ENCODE data around the gene SPRR2D. TPM values are rescaled to one million over a fixed set of nuclear protein-coding genes. Genes with fewer than 3 reads are reported as not detected.
"Not testable (repeated sequence)": the region's sequence is repeated elsewhere in the genome, so short reads cannot be mapped to it uniquely, and the experiment has no call there.

SPRR2D gene
- total and polyA plus RNA-seq, 10 of the 15 experiments (the other 5 are each of a cell fraction or from before 2014, with no cell fraction given): 0.44 TPM; not detected in 9

GRCh38 chr1:153023109-153023508 lies 17.8 kb downstream of the SPRR2D start:
- ATAC-seq: no peak
- WGBS (ENCODE audit: insufficient coverage, insufficient replicate concordance, low lambda C conversion rate, missing lambda C conversion rate): 47% methylated on average over 7 of the region's 7 CpGs
- no TSS peak for BruUV-seq (replicated peaks)
- CTCF ChIA-PET: interaction anchor here (1.4 kb wide), 1 partner anchor 171 kb away, joined by 3 read pairs; no protein-coding TSS in a partner anchor
- in situ Hi-C loops (cut with MboI): no loop called here
- Histone ChIP-seq H3K4me2 (ENCODE audit: control insufficient read depth, insufficient read depth) (no peak overlapping the region), H3K4me3 (no peak overlapping the region), H3K27me3 (replicated peaks in 1 of 2; ENCODE audit: control insufficient read depth in 2 of 2, insufficient read depth in 2 of 2, low read length in 1 of 2) (0 out of 4 replicates have a peak, but pooled peaks cover 0 to 3% of the 10 kb centered on the region in 2 experiments), H3K36me3 (ENCODE audit: control insufficient read depth in 2 of 2, insufficient read depth in 2 of 2, low read length in 1 of 2) (no peaks in the 10 kb centered on the region), H3K9me3 (replicated peaks; ENCODE audit: control insufficient read depth, insufficient read depth, low read length) (no peaks in the 10 kb centered on the region; the same call in 2 of the 3 replicates), H3K9ac (ENCODE audit: control insufficient read depth, insufficient read depth, low read length) (no peak overlapping the region), H3K27ac (ENCODE audit: control insufficient read depth, insufficient read depth) (no peak overlapping the region), H3K4me1 (ENCODE audit: control insufficient read depth, insufficient read depth, low read length) (no peaks in the 10 kb centered on the region), H3K79me2 (ENCODE audit: control insufficient read depth, insufficient read depth, low read length) (no peaks in the 10 kb centered on the region), H4K20me1 (ENCODE audit: control insufficient read depth, insufficient read depth) (no peaks in the 10 kb centered on the region), H2AFZ (ENCODE audit: control insufficient read depth, low read depth, low read length) (no peak overlapping the region)
- intact Hi-C loops (cut with micrococcal nuclease; ENCODE audit: unreplicated experiment): no loop called here
- RAD21 ChIA-PET (ENCODE audit: unreplicated experiment): no interaction called here
- DNase-seq (ENCODE audit: low read depth, low spot score): no peak
- no peak for FAIRE-seq
- SMC1A ChIA-PET (ENCODE audit: uncharacterized antibody, unreplicated experiment): no interaction called here
- POLR2A ChIA-PET: no interaction called here
- TF ChIP-seq ZNF207 (IDR thresholded peaks at IDR 0.05; ENCODE audit: borderline replicate concordance) (no peak), TBL1XR1 (IDR thresholded peaks at IDR 0.05; ENCODE audit: low read depth, low read length) (no peak), SMC3 (IDR thresholded peaks at IDR 0.05; ENCODE audit: borderline replicate concordance, low read length) (no peak), POU2F2 (IDR thresholded peaks at IDR 0.05; ENCODE audit: borderline replicate concordance, low read depth, low read length) (no peak), CBFB (IDR thresholded peaks at IDR 0.05; ENCODE audit: low read depth) (no peak), EP300 (IDR thresholded peaks at IDR 0.05; ENCODE audit: borderline replicate concordance in 1 of 2, control insufficient read depth in 1 of 2, low read depth in 2 of 2, low read length in 2 of 2) (no peak)

- 11% methylated on average over 9 of the region's 9 CpGs for WGBS (ENCODE audit: insufficient coverage, insufficient replicate concordance, low lambda C conversion rate, missing lambda C conversion rate)
- in situ Hi-C loops (cut with MboI): not testable (repeated sequence)
- POLR2A ChIA-PET: interaction anchor here (0.6 kb wide), 1 partner anchor 9 kb away, joined by 3 read pairs; the partner anchor contains the start of gene SPRR1B
Observed at GRCh38 chr1:153022340-153022739, 18.6 kb downstream of the SPRR2D start.

GRCh38 chr1:153021829-153022228 lies 19.1 kb downstream of the SPRR2D start:
- RAD21 ChIA-PET (ENCODE audit: unreplicated experiment); H3K4me1 ChIP-seq (ENCODE audit: control insufficient read depth, insufficient read depth, low read length); H3K4me3 ChIP-seq; intact Hi-C loops (cut with micrococcal nuclease; ENCODE audit: unreplicated experiment); FAIRE-seq; CTCF ChIA-PET; H3K27me3 ChIP-seq (replicated peaks in 1 of 2; ENCODE audit: control insufficient read depth in 2 of 2, insufficient read depth in 2 of 2, low read length in 1 of 2); BruUV-seq (replicated peaks); H3K9me3 ChIP-seq (replicated peaks; ENCODE audit: control insufficient read depth, insufficient read depth, low read length); H2AFZ ChIP-seq (ENCODE audit: control insufficient read depth, low read depth, low read length); H4K20me1 ChIP-seq (ENCODE audit: control insufficient read depth, insufficient read depth); ATAC-seq; H3K27ac ChIP-seq (ENCODE audit: control insufficient read depth, insufficient read depth); H3K79me2 ChIP-seq (ENCODE audit: control insufficient read depth, insufficient read depth, low read length); H3K36me3 ChIP-seq (ENCODE audit: control insufficient read depth in 2 of 2, insufficient read depth in 2 of 2, low read length in 1 of 2); in situ Hi-C loops (cut with MboI); H3K9ac ChIP-seq (ENCODE audit: control insufficient read depth, insufficient read depth, low read length); H3K4me2 ChIP-seq (ENCODE audit: control insufficient read depth, insufficient read depth); DNase-seq (ENCODE audit: low read depth, low spot score): not testable (repeated sequence)
- POLR2A ChIA-PET: interaction anchor here (0.6 kb wide), 1 partner anchor 9 kb away, joined by 3 read pairs; the partner anchor contains the start of gene SPRR1B
- 0% methylated on average over 2 of the region's 2 CpGs for WGBS (ENCODE audit: insufficient coverage, insufficient replicate concordance, low lambda C conversion rate, missing lambda C conversion rate)
- SMC1A ChIA-PET (ENCODE audit: uncharacterized antibody, unreplicated experiment): interaction anchor here (1.1 kb wide), 1 partner anchor 170 kb away, joined by 3 read pairs; no protein-coding TSS in a partner anchor

More at GRCh38 chr1:153022340-153022739, 18.6 kb downstream of the SPRR2D start:
- H3K36me3 ChIP-seq (ENCODE audit: control insufficient read depth in 2 of 2, insufficient read depth in 2 of 2, low read length in 1 of 2); H3K27me3 ChIP-seq (replicated peaks in 1 of 2; ENCODE audit: control insufficient read depth in 2 of 2, insufficient read depth in 2 of 2, low read length in 1 of 2); BruUV-seq (replicated peaks); RAD21 ChIA-PET (ENCODE audit: unreplicated experiment); CTCF ChIA-PET; H3K4me2 ChIP-seq (ENCODE audit: control insufficient read depth, insufficient read depth); H3K79me2 ChIP-seq (ENCODE audit: control insufficient read depth, insufficient read depth, low read length); H3K9ac ChIP-seq (ENCODE audit: control insufficient read depth, insufficient read depth, low read length); H3K9me3 ChIP-seq (replicated peaks; ENCODE audit: control insufficient read depth, insufficient read depth, low read length); DNase-seq (ENCODE audit: low read depth, low spot score); ATAC-seq; SMC1A ChIA-PET (ENCODE audit: uncharacterized antibody, unreplicated experiment); H3K4me1 ChIP-seq (ENCODE audit: control insufficient read depth, insufficient read depth, low read length); FAIRE-seq; intact Hi-C loops (cut with micrococcal nuclease; ENCODE audit: unreplicated experiment); H3K4me3 ChIP-seq; H3K27ac ChIP-seq (ENCODE audit: control insufficient read depth, insufficient read depth); H4K20me1 ChIP-seq (ENCODE audit: control insufficient read depth, insufficient read depth); H2AFZ ChIP-seq (ENCODE audit: control insufficient read depth, low read depth, low read length): not testable (repeated sequence)
- TF ChIP-seq MEF2B (IDR thresholded peaks at IDR 0.05; ENCODE audit: partially characterized antibody, poor library complexity, severe bottlenecking) (peak; percentile 42), SPI1 (IDR thresholded peaks at IDR 0.05; ENCODE audit: borderline replicate concordance, insufficient read depth, low read depth, low read length) (peak; percentile 79; the same call in 1 of the 2 replicates)
